ENCODE data around the gene PPP2R2B.
A peak's percentile ranks its signal among the peaks of the same experiment; 100 is the strongest.

The PPP2R2B gene

DNA sequence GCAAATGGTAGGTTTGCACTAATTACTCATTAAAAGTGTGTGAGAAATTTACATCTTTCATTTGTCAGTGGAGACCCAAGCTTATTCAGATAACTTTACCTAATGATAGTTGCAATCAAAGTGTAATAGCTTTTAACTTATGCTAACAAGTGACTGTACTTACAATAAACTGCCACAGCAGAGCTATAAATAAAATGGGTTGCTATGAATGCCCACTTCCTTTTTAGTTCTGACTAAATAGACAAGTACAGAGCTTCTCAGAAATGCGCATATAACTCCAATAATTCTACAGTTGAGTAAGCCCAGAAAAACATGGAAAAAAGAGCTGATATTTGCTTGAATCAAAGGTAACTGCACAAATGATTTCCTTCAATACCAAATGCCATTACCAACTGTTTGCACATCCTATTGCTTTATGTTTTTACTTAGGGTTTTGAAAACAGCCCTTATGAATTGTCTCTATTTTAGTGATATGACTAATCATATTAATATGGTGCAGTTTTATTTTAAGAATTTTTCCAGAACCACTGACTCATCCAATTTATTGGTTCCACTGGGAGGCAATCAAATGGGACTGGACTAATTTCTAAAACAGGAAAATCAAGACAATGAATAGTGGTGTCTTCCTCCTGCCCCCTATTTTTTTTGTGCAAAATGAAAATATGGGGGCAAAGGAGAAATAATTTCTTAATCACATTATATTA, 84.1 kb downstream of the PPP2R2B start:
- Histone ChIP-seq H3K27ac (peak overlapping the region in 4 of 21 experiments; percentile 11 to 69 (median 30)), H3K4me3 (no peak overlapping the region)

DNA sequence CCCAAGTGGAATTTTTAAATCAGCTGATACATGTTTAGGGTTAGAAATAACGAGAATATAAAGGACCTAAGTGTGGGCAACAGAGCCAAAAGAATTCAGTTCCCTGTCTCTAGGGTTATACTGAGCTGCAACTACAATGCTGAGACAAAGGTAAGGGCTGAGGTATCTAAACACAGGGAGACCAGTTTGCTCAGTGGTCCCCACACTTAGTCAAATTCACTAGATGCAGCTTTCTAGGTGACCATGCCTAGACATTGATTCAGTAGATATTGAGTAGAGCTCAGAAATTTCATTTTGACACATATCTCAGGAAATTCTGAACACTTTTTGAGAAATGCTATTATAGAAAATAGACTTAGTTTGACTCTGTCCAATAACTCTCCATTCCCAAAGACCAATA, 84.8 kb downstream of the PPP2R2B start:
- H3K27ac ChIP-seq = peak overlapping the region in 3 of 21 experiments; percentile 11 to 69 (median 48)

DNA sequence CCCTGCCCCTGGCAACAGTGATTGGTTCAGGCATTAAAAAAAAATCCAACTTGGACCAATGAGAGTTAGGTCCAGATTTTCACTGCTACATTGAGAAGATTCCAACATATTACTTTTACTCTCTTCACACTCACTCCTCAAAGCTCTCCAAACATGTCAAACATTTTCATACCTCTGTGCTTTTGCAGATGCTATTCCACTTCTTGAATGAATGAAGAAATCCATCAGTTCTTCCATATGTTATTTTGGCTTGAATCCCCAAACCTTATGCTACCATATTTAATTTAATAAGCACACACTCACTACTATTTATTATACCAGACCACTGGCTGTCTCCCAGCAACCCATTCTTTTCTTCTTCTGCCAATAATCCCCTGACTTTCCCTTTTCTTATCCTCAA, 87.1 kb downstream of the PPP2R2B start:
- Histone ChIP-seq H3K4me3 (no peak overlapping the region), H3K27ac (no peak overlapping the region)

More for the DNA sequence above, 84.8 kb downstream of the PPP2R2B start:
- H3K4me3 ChIP-seq = no peak overlapping the region

DNA sequence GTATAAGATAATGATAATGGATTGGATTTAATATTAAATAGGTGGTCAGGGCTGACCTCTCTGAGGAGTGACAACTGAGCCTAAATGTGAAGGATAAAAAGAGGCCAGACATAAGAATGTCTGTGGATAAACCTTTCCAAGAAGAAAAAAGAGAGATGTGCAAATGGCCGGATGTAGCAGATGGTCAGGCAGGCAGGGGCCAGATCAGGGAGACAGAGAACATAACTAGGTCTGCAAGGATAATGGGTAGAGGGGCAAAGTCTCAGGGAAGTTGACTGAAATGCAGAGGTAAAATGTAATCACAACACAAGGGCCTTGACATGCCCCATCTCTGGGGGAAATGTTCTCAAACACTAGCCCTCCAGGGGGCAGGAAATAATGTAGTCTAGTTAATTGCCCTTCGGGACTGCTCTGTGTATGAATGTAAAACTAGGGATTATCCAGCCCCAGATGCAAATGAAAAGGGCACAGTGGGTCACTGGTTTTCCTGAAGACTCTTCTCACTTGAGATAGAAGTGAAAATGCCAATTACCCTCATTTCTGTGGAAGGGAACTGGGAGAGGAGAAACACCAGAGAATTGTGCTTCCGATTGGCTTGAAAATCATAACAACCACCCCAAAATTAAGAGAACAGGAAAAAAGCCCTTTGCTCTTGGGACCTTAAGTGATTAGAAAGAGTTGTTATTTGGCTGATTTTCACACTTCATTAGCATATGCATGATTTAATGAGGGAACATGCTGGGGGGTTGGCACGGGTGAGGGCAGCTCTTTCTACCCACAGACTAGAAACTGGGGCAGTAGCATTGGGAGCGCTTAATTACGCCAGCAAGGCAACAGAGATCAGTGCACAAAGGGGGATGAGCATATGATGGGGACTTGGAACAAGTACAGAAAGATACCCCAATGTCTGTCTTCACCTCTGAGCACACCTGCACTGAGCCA, 88.6 kb downstream of the PPP2R2B start:
- no peak overlapping the region for H3K27ac ChIP-seq
- no peak overlapping the region for H3K4me3 ChIP-seq

DNA sequence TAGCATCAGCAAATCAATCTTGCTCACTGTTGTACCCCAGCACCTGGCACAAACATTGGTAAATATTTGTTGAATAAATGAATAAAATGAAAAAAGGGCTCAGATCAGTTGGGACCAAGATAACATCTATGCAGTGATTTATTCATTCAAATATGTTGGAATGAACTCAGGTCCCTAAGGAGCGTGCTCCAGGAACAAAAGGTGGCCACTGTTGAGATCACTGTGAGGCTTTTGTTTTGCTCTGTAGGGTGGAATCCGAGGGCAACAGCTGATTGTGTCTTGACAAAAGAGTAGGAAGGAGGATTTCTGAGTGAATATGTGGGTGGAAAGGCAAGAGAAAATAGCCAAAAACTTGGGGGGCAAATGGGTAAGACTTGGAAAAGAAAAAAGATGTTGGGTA, 89.7 kb downstream of the PPP2R2B start:
- Histone ChIP-seq H3K27ac (no peak overlapping the region), H3K4me3 (no peak overlapping the region)

DNA sequence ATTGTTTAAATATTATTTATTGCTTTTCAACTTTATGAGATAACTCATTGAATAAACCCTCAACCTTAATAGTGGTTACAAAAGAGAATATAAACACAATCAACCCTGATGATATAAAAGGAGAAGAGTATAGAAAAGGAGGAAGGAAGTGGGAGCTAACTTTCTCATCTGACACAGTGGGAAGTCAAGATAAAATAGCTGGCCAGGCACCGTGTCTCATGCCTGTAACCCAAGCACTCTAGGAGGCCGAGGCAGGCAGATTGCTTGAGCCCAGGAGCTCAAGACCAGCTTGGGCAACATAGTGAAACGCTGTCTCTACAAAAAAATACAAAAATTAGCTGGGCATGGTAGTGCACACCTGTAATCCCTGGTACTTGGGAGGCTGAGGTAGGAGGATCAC, 93.5 kb downstream of the PPP2R2B start:
- no peak overlapping the region for H3K27ac ChIP-seq

DNA sequence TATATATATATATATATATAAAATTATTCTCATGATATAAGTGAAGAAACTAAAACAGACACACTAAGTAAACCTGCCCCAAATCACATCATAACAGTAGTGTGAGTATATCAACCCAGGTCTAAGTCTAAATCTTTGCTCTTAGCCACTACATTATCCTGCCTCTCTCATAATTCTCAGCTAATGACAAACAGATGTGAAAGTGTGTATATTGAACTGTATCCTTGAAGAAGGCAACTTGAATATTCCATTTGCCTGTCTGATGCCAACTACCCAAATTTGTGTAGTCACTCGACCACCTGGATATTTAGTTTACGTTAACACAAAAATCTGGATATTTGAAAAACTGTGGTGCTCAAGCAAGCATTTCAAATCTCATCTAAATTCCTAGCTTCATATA, 97.4 kb downstream of the PPP2R2B start:
- no peak overlapping the region for H3K27ac ChIP-seq
- no peak overlapping the region for H3K4me3 ChIP-seq

More for the DNA sequence above, 93.5 kb downstream of the PPP2R2B start:
- no peak overlapping the region for H3K4me3 ChIP-seq

DNA sequence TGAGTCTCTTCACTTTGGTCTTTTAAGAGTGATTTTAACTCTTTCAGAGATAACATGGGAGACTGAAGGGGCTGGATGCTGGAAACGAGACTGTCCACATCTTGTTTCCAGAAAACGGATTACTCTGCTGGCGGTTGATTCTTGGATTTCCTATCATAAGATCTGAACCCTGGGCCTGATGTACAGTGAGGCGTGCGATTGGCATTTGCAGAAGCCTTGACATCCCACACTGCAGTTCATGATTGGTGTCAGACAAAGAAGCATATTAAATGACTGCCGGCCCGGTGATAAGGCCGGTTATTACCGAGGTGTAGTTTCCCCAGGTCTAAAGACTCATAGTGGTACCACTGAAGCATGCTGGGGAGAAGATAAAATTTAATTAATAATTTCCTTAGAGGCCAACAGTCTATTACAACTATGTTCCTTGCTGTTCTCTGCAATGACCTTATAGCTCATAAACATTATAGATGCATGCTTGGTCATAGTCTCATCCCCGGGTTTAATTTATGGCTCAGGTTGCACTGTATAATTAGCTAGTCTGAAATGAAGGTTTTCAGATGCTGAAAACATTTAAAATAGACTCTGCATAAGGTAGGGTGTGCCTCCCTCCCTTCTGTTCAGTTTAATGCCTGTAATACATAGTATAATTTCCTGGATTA, 99.2 kb downstream of the PPP2R2B start:
- H3K4me3 ChIP-seq = no peak overlapping the region
- no peak overlapping the region for H3K27ac ChIP-seq

DNA sequence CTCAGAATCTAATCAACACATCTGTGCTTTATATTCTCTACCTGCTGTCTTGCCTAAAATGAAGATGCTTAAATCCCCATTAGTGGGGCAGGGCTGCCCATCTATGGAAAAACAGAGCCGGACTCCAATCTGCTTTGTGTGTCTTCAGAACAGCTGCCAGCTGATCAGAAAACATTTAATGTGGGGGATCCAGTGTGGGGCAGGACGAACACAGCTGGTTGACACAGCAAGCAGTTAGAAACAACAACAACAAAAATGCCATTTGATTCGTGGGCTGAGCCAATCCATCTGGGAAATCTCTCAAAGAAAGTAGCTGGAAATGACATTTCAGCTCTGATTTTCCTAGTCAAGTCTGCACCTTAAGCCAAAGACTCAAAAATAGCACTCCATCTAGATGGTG, 99.8 kb downstream of the PPP2R2B start:
- H3K4me3 ChIP-seq = no peak overlapping the region
- H3K27ac ChIP-seq = no peak overlapping the region

DNA sequence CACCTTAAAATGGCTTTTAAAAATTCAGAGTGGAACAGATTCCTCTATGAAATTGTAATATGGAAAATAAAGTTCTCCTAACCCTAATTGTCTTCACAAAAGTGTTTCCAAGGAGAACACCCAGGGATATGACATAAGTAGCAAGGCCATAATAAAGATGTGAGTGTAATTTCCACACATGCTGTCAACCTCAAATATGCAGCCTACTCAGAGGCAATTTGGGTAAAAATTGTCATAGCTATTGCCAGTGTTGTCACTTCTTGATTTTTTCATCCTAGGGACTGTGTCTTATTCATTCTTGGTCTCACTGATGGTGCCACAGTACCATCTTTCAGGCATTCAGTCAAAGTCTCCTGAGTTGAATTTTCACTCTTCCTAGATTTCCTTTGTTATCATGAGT, 100.3 kb downstream of the PPP2R2B start:
- Histone ChIP-seq H3K27ac (no peak overlapping the region), H3K4me3 (no peak overlapping the region)

DNA sequence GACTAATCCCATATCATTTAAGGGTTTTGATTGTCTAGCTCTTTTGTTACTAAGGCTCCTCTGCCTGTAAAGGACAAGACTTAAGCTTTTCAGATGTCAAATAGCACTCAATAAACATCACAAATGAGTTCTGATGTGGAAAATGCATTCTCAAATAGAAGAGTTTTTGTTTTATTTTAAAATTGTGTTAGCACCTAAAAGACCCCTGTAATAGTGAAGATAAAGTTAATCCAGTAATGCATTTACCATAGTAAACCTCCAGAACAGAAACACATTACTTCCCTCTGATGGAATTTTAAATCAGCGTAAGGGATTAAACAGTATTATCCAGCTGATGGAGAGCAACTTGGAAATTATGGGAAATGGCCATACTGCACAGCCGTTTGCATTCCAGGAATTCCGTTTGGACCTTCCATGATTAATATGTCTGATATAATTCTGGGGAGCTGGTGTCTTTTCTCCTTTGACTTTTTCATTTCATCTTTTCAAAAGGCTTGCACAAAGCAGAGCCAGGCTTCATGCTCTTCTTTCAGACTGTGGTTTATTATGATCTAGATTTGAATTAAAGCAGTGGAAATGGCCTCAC, 105.6 kb downstream of the PPP2R2B start:
- H3K27ac ChIP-seq = no peak overlapping the region

DNA sequence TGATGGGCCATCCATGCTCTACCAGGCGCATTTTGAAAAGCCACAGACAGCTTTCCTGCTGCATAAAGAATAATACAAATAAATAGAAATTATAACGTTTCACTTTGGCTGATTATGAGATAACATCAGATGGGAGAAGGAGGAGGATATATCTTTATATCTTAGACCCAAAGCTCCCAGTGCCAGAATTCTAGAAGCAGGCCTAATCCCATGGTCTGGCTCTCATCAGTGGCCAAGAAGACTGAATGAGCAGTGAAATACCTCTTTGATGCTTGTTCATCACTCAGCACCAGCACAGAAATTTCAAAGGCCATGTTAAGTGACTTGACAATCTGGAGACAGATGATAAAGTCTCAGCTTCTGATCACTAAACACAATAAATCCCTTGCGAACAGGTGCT, 107.6 kb downstream of the PPP2R2B start:
- no peak overlapping the region for H3K27ac ChIP-seq
- no peak overlapping the region for H3K4me3 ChIP-seq

More for the DNA sequence above, 105.6 kb downstream of the PPP2R2B start:
- no peak overlapping the region for H3K4me3 ChIP-seq

DNA sequence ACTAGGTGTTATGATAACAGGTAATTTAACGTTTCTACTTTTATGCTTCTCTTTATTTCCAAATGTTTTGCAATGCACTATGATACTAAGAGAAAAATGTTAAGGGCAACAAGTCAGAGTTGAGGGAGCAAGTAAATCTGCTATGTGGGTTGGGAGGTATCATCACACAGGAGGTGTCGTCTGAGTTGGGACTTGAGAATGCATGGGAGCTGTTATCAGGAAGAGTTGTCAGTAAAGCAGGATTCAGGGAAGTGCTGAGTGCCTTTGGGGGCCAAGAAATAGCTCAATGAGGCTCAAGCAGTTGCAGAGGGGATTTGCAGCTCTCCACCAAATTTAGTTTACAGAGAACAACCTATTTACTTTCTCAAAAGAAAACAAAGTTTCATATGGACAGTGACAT, 108.0 kb downstream of the PPP2R2B start:
- Histone ChIP-seq H3K27ac (no peak overlapping the region), H3K4me3 (no peak overlapping the region)

DNA sequence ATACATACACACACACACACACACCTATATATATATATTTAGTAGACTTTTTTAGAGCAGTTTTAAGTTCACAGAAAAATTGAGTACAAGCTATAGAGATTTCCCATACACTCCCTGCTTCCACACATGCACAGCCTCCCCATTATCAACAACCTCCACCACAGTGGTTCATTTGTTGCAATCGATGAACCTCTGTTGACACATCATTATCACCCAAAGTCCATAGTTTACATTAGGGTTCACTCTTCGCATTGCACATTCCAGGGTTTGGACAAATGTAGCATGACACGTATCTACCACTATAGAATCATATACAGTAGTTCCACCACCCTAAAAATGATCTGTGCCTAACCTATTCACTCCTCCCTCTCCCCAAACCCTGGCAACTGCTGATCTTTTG, 111.0 kb downstream of the PPP2R2B start:
- Histone ChIP-seq H3K27ac (no peak overlapping the region), H3K4me3 (no peak overlapping the region)

DNA sequence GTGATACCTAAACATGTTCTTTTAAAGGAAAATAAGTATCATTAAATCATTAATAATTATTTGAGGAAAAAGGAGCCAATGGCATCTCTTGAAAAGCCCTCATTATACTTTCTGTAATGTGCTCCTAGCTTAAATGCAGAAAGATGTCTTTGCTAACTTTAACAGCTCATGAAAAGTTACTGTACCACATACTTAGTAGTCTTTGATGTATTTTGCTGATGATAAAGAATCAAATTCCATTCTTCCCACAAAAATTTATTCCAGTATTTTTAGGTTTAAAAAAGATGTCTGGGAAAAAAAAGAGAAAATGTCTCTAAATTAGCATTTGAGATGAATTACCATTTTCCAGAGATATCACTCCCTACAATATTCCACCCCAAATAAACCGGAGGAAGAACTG, 112.5 kb downstream of the PPP2R2B start:
- H3K27ac ChIP-seq = peak overlapping the region in 1 of 21 experiments; percentile 20
- H3K4me3 ChIP-seq = no peak overlapping the region

DNA sequence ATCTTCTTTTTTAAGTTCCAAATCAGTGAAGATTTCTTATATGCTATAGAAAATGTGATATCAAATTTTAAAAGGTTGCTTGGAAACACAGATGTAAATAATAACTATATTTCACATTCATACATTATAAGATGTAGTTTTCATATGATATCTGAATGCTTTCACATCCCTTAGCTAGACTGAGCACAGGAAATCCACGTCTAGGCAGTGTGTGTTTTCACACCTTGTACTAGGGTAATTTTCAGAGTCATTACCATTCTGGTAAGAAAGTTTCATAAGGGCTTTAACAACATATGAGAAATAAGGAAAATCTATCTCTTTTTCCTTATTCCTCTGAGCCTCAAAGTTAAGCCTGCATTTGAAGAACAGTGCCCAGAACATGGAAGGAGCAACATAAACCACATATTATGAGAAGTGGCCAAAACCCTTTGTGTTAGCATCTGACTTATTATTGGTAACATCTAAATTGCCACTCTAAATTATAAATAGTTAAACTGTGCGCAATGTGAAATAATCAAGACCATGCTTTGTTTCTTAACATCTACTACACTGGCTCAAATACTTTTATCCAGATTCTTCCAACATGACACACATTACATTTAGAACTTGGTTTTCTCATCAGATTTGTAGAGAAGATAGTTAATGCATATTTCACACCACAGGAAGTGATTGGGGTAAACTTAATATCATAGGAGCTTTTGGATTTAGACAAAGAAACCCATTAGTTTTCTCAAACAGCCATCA, 113.3 kb downstream of the PPP2R2B start:
- H3K27ac ChIP-seq = peak overlapping the region in 1 of 21 experiments; percentile 20
- no peak overlapping the region for H3K4me3 ChIP-seq

DNA sequence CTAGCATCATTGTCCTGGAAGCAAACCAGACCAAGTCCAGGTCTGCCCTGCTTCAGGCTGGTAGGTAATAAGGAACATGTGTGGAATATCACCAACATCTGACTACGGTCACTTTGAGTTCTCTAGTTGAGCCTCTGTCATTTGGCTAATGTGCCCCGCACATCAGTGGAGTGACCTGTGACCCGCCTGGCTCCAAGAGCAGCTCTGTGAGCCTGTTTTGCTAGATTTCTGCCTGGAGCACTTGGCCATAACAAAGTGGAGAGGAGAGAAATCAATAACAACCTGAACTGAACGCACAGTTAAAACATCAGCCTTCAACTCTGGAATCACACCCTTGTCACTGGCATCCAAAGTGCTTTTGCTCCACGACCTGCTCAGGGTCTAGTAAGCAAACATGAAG, 115.7 kb downstream of the PPP2R2B start:
- Histone ChIP-seq H3K27ac (no peak overlapping the region), H3K4me3 (no peak overlapping the region)

DNA sequence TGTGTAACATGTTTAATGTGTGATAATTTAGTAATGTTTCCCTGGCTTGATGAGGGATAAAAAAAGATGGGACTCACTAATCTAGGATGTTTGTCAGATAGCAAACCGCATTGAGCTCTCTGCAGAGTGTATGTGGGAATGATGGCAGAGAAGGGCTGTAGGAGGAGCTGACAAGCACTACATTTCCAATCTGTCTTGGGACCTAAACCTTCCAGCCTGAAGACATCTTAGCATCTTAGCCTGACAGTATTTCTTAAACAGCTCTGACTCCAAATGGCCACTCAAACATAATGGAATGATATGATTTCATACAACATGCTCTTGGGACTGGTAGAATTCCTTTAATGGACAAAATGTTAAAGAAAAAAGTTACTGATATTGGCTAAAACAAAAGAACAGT, 116.7 kb downstream of the PPP2R2B start:
- H3K27ac ChIP-seq = no peak overlapping the region
- no peak overlapping the region for H3K4me3 ChIP-seq

DNA sequence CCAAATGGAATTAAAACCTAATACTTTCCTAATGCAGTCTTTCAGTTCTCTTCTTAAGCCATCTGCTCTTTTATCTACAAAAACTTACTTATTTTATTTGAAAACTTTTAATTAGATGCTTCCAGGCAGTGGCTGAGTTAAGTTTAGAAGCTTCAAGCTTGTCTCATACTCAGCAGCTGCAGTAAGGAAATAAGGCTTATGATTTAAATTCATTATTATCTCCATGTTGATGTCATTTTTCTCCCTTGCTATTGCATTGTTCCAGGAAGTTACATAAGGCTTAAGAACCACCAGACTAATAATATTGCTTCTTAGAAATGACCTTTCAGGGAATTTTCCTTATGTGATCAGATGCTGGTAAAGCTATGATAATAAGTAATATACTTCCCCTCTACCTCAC, 119.6 kb downstream of the PPP2R2B start:
- Histone ChIP-seq H3K27ac (no peak overlapping the region), H3K4me3 (no peak overlapping the region)
